KMS-11 (cell line): ENCODE data around the gene DHX57.

Source experiments
- H2AFZ ChIP-seq: fragments of 200-600 bp; sonication (generic); 2 replicates; pipeline ENCODE4 v1.6.1; 2016; ENCODE audit warnings: antibody characterized with exemption, mixed run types, low read depth
- H3K27ac ChIP-seq: fragments of 200-600 bp; sonication (generic); 2 replicates; pipeline ENCODE4 v1.6.1; 2016; ENCODE audit warnings: mild to moderate bottlenecking, mixed run types
- H3K27me3 ChIP-seq: fragments of 200-600 bp; sonication (generic); 2 replicates; pipeline ENCODE4 v1.6.1; 2017; ENCODE audit warnings: mild to moderate bottlenecking, low read depth, mixed run types, moderate library complexity; ENCODE audit not compliant: insufficient read depth
- H3K36me3 ChIP-seq: fragments of 200-600 bp; sonication (generic); 2 replicates; pipeline ENCODE4 v1.6.1; 2017; ENCODE audit warnings: mild to moderate bottlenecking, mixed run types; ENCODE audit not compliant: insufficient read depth
- H3K4me1 ChIP-seq: fragments of 200-600 bp; sonication (generic); 2 replicates; pipeline ENCODE4 v1.6.1; 2016; ENCODE audit warnings: mild to moderate bottlenecking, low read depth, mixed run types; ENCODE audit not compliant: poor library complexity, severe bottlenecking
- H3K4me2 ChIP-seq: fragments of 200-600 bp; sonication (generic); 2 replicates; pipeline ENCODE4 v1.7.0; 2016; ENCODE audit warnings: mild to moderate bottlenecking, mixed run types
- H3K4me3 ChIP-seq: fragments of 200-600 bp; sonication (generic); IDR thresholded peaks from 2 replicates; pipeline ENCODE4 v1.6.1; 2017; ENCODE audit warnings: low read depth, low read length, mixed read lengths; ENCODE audit not compliant: insufficient read depth
- H3K79me2 ChIP-seq: fragments of 200-600 bp; sonication (generic); 2 replicates; pipeline ENCODE4 v1.6.1; 2016; ENCODE audit warnings: low read depth, mixed run types; ENCODE audit not compliant: insufficient read depth
- H3K9ac ChIP-seq: fragments of 200-600 bp; sonication (generic); 2 replicates; pipeline ENCODE4 v1.6.1; 2016; ENCODE audit warnings: mild to moderate bottlenecking, mixed run types
- H4K20me1 ChIP-seq: fragments of 200-600 bp; sonication (generic); 2 replicates; pipeline ENCODE4 v1.6.1; 2016; ENCODE audit warnings: mild to moderate bottlenecking, mixed run types; ENCODE audit not compliant: insufficient read depth
- CTCF ChIP-seq: fragments of 200-600 bp; sonication (generic); conservative IDR thresholded peaks from 2 replicates; pipeline ENCODE4 v1.6.1; 2017; ENCODE audit warnings: low read depth, mild to moderate bottlenecking, antibody characterized with exemption, low read length, moderate library complexity, mixed read lengths

DHX57 gene

GRCh38 chr2:38905251-38905650, 29.5 kb upstream of the DHX57 start:
- Histone ChIP-seq H3K36me3 (no peaks in the 10 kb centered on the region), H4K20me1 (no peaks in the 10 kb centered on the region), H3K4me3 (no peak overlapping the region), H3K27ac (no peak overlapping the region), H3K4me2 (no peak overlapping the region), H3K4me1 (peaks cover 46% of the 10 kb centered on the region), H3K27me3 (no peaks in the 10 kb centered on the region), H3K9ac (no peak overlapping the region), H3K79me2 (no peaks in the 10 kb centered on the region), H2AFZ (no peak overlapping the region)
- no peak for TF ChIP-seq CTCF

- Histone ChIP-seq H4K20me1 (no peaks in the 10 kb centered on the region), H3K79me2 (no peaks in the 10 kb centered on the region), H3K27me3 (no peaks in the 10 kb centered on the region), H3K4me2 (no peak overlapping the region), H3K4me3 (no peak overlapping the region), H2AFZ (no peak overlapping the region), H3K27ac (no peak overlapping the region), H3K9ac (no peak overlapping the region), H3K36me3 (no peaks in the 10 kb centered on the region), H3K4me1 (peaks cover 6% of the 10 kb centered on the region)
- TF ChIP-seq CTCF, result no peak
These were observed 25.0 kb upstream of the DHX57 start for GRCh38 chr2:38900726-38901125.

- Histone ChIP-seq H3K9ac (no peak overlapping the region), H3K27me3 (no peaks in the 10 kb centered on the region), H4K20me1 (no peaks in the 10 kb centered on the region), H3K4me3 (no peak overlapping the region), H3K4me2 (no peak overlapping the region), H3K4me1 (no peaks in the 10 kb centered on the region), H3K27ac (no peak overlapping the region), H3K36me3 (no peaks in the 10 kb centered on the region), H2AFZ (no peak overlapping the region), H3K79me2 (no peaks in the 10 kb centered on the region)
- no peak for TF ChIP-seq CTCF
These were observed 22.5 kb upstream of the DHX57 start for GRCh38 chr2:38898256-38898655.

- Histone ChIP-seq H4K20me1 (no peaks in the 10 kb centered on the region), H3K4me2 (no peak overlapping the region), H3K36me3 (no peaks in the 10 kb centered on the region), H3K27me3 (no peaks in the 10 kb centered on the region), H3K79me2 (no peaks in the 10 kb centered on the region), H3K4me1 (no peaks in the 10 kb centered on the region), H3K4me3 (no peak overlapping the region), H3K27ac (no peak overlapping the region), H2AFZ (no peak overlapping the region), H3K9ac (no peak overlapping the region)
- TF ChIP-seq CTCF, result no peak
These were observed 17.1 kb upstream of the DHX57 start for GRCh38 chr2:38892819-38893218.

- H3K9ac ChIP-seq, result no peak within 1 kb of the TSS
- no peak within 1 kb of the TSS for H3K4me2 ChIP-seq
- H3K4me1 ChIP-seq, result no peaks in the 10 kb centered on the region
- H2AFZ ChIP-seq, result no peak within 1 kb of the TSS
- no peak within 1 kb of the TSS for H3K27ac ChIP-seq
- no peak for TF ChIP-seq CTCF
- no peaks in the 10 kb centered on the region for H3K27me3 ChIP-seq
- H3K4me3 ChIP-seq, result no peak within 1 kb of the TSS
- no peaks in the 10 kb centered on the region for H3K36me3 ChIP-seq
- no peaks in the 10 kb centered on the region for H4K20me1 ChIP-seq
- no peaks in the 10 kb centered on the region for H3K79me2 ChIP-seq
These were observed 13.8 kb upstream of the DHX57 start, which contains the start of gene ARHGEF33 for GRCh38 chr2:38889575-38889974. Gene ARHGEF33, plus strand, starts transcription at chr2:38889875. Its CDS starts 29,573 bp downstream, at chr2:38919448.
